Heart right ventricle (tissue), 16 donors: ENCODE data around the gene MIOX. TPM values are rescaled to one million over a fixed set of nuclear protein-coding genes. Genes with fewer than 3 reads are reported as not detected.

Experiments
- ATAC-seq, 8 donors: fragments of 200-7000 bp; cut with Tn5 transposase; one replicate each; pipeline ENCODE4 v1.9.1; 2020; ENCODE audit warnings: mild to moderate bottlenecking in 8 of 8, moderate library complexity in 8 of 8, moderate number of reproducible peaks in 1 of 8
- DNase-seq, 2 donors: peaks; one replicate each; pipeline ENCODE4 v3.0.0-alpha.2; 2020
- H3K27ac ChIP-seq, 10 donors: fragments of 200-600 bp; sonication (generic) in 2 of 10; one replicate each; pipeline versions ENCODE4 v1.5.0 to v1.8.0; 2020 to 2022; ENCODE audit warnings: mild to moderate bottlenecking in 3 of 10
- H3K27me3 ChIP-seq, 7 donors: fragments of 200-600 bp; one replicate each; pipeline ENCODE4 v1.8.0; 2021 to 2022; ENCODE audit warnings: mild to moderate bottlenecking in 2 of 7
- H3K36me3 ChIP-seq, 9 donors: fragments of 200-600 bp; sonication (generic) in 1 of 9; one replicate each; pipeline versions ENCODE4 v1.5.0 to v1.8.0; 2020 to 2022; ENCODE audit warnings: mild to moderate bottlenecking in 2 of 9
- H3K4me1 ChIP-seq, 9 donors: fragments of 200-600 bp; sonication (generic) in 1 of 9; one replicate each; pipeline versions ENCODE4 v1.5.0 to v1.8.0; 2020 to 2022; ENCODE audit warnings: mild to moderate bottlenecking in 4 of 9
- H3K4me3 ChIP-seq, 10 donors: fragments of 200-600 bp; sonication (generic) in 2 of 10; one replicate each; pipeline versions ENCODE4 v1.5.0 to v1.8.0; 2020 to 2022; ENCODE audit warnings: mild to moderate bottlenecking in 7 of 10, moderate library complexity in 2 of 10
- H3K9me3 ChIP-seq, 11 donors: fragments of 200-600 bp in 10 of 11; sonication (generic) in 2 of 11; one replicate each; pipeline versions ENCODE4 v1.5.0 to v1.8.0; 2013 to 2022; ENCODE audit warnings: mild to moderate bottlenecking in 2 of 11, control low read depth in 1 of 11, moderate library complexity in 1 of 11
- CTCF ChIP-seq, 9 donors: fragments of 200-600 bp; sonication (generic) in 2 of 9; IDR thresholded peaks; one replicate each; pipeline versions ENCODE4 v1.5.0 to v1.8.0; 2021 to 2022; ENCODE audit warnings: antibody characterized with exemption in 9 of 9, mild to moderate bottlenecking in 5 of 9, moderate library complexity in 1 of 9
- WGBS, 2 donors: extraction: QIAGEN DNeasy Blood & Tissue Kit; methylation state at CpG; one replicate each; pipeline ENCODE4 v1.1.7; 2013; ENCODE audit warnings: inconsistent platforms in 1 of 2; 5-methylcytosine and 5-hydroxymethylcytosine counted together
- intact Hi-C, 10 donors: fragments of 100-400 bp; cut with DNase I; formaldehyde crosslinking; loops; one replicate each; pipeline versions ENCODE4 v1.11.1 to v1.14.2; 2022
- polyA plus RNA-seq, 2 donors: library from polyadenylated mRNA; stranded (reverse); fragments of 200-250 nt; gene quantifications; one replicate each; pipeline ENCODE4 v1.2.3, GENCODE V29; 2013
- total RNA-seq, 10 donors: library from RNA; stranded (reverse); fragmentation: NEBNext Ultra II Directional in 3 of 10; extraction: Animal tissue kit (Norgen Biotek cat#: 25700) in 3 of 10; gene quantifications; one replicate each; pipeline versions ENCODE4 v1.2.1 to v1.2.4, GENCODE V29; 2021 to 2023
- donor health status: Arrhythmogenic right ventricular cardiomyopathy.
- donor health status: ischemic (EF 13 %, LVEDD 7.1; RV severe dilation, severe dysfunction).
- donor health status: healthy with polysubstance abuse.
- donor health status: DM: no; HTN: yes; CAD: no.
- donor health status: DM: no; HTN: no; CAD: no.
- donor health status: ischemic (EF 25% LVEDD 6.9; RV normal size, moderate dysfunction).
- donor health status: ischemic (EF 25% LVEDD 5.7; RV mildly dilated, moderate dysfunction).
- donor health status: healthy.
- donor health status: DM: yes; HTN: yes; CAD: no.
- donor health status: Ischemic cardiomyopathy.
- donor health status: ischemic (EF 35%, LVEDD 5.7; RV mildly dilated, moderate dysfunction).
- donor health status: nonischemic (EF 11% LVEDD 7.7; RV severe dilation, severe dysfunction).
- donor health status: DM: yes; HTN: yes; CAD: no.
- donor health status: PGD.
- donor health status: ischemic (EF 29% LVEDD 5.4; RV normal size, mild dysfunction).
- donor health status: nonischemic (EF 23%, LVEDD 6.1; RV moderate dilation, normal function).

MIOX gene
- total and polyA plus RNA-seq, 12 donors = not detected

GRCh38 chr22:50506611-50507420 lies 20.2 kb downstream of the MIOX start:
- H3K4me3 ChIP-seq = peak overlapping the region; percentile 41 to 100 (median 94)
- H3K27me3 ChIP-seq = no peaks in the 10 kb centered on the region
- WGBS, 2 donors = 27 to 29% methylated on average over 15 to 21 of the region's 21 CpGs
- no peak for DNase-seq
- intact Hi-C loops = loop anchor here in 5 of 10 donors (1.0 to 10.0 kb wide), 3 partner anchors 32 to 262 kb away; partner anchors contain the start of genes TUBGCP6 (in 4 of the 5) and SBF1 (in 3 of the 5)
- peak overlapping the region; percentile 64 to 97 (median 94) for H3K27ac ChIP-seq
- H3K36me3 ChIP-seq = peaks cover 3 to 51% (median 23%) of the 10 kb centered on the region in 9 donors
- no peak for TF ChIP-seq CTCF (IDR thresholded peaks at IDR 0.05)
- H3K4me1 ChIP-seq = peaks cover 13 to 33% (median 27%) of the 10 kb centered on the region in 9 donors
- ATAC-seq = peak in 6 of 8 donors; percentile 2 to 40 (median 9)
- H3K9me3 ChIP-seq = no peaks in the 10 kb centered on the region

GRCh38 chr22:50507421-50507990 lies 20.8 kb downstream of the MIOX start, which contains the start of gene LMF2:
Gene LMF2 (minus strand): TSS chr22:50507702. CDS start chr22:50507675, 27 bp downstream.
- Histone ChIP-seq H3K9me3 (no peaks in the 10 kb centered on the region), H3K36me3 (peaks cover 3 to 48% (median 23%) of the 10 kb centered on the region in 9 donors), H3K27ac (peak within 1 kb of the TSS; percentile 64 to 97 (median 94)), H3K27me3 (no peaks in the 10 kb centered on the region), H3K4me3 (peak within 1 kb of the TSS; percentile 75 to 100 (median 94)), H3K4me1 (peaks cover 13 to 33% (median 27%) of the 10 kb centered on the region in 9 donors)
- WGBS, 2 donors = 0 to 1% methylated on average over 25 to 47 of the region's 62 CpGs
- DNase-seq (peak; percentile 90 to 94), ATAC-seq (peak; percentile 81 to 89 (median 86))
- peak in 3 of 9 donors; percentile 17 to 29 (median 28) for TF ChIP-seq CTCF (IDR thresholded peaks at IDR 0.05)
- intact Hi-C loops = loop anchor here in 5 of 10 donors (1.0 to 10.0 kb wide), 3 partner anchors 32 to 263 kb away; partner anchors contain the start of genes TUBGCP6 (in 4 of the 5) and SBF1 (in 3 of the 5)

- peak in 1 of 9 donors; percentile 10 for TF ChIP-seq CTCF (IDR thresholded peaks at IDR 0.05)
These were observed 21.6 kb downstream of the MIOX start, which contains the start of gene NCAPH2 for GRCh38 chr22:50507991-50508884. Gene NCAPH2 (plus strand): TSS chr22:50508224. CDS start chr22:50508338, 114 bp downstream.

More at GRCh38 chr22:50507991-50508884, 21.6 kb downstream of the MIOX start, which contains the start of gene NCAPH2:
- Histone ChIP-seq H3K4me1 (peaks cover 13 to 33% (median 27%) of the 10 kb centered on the region in 9 donors), H3K36me3 (peaks cover 3 to 43% (median 19%) of the 10 kb centered on the region in 9 donors), H3K9me3 (no peaks in the 10 kb centered on the region), H3K27ac (peak within 1 kb of the TSS; percentile 64 to 97 (median 94)), H3K4me3 (peak within 1 kb of the TSS; percentile 75 to 100 (median 94)), H3K27me3 (no peaks in the 10 kb centered on the region)
- DNase-seq (peak; percentile 95 to 97), ATAC-seq (peak; percentile 74 to 88 (median 84))
- intact Hi-C loops = loop anchor here in 6 of 10 donors (1.0 to 10.0 kb wide), 5 partner anchors 17 to 263 kb away; partner anchors contain the start of genes SCO2 (in 5 of the 6), TUBGCP6 (in 4 of the 6) and SBF1 (in 3 of the 6)
- WGBS, 2 donors = 0 to 1% methylated on average over 56 to 76 of the region's 76 CpGs
